ENCODE results near the gene LCN10. TPM values are rescaled to one million over a fixed set of nuclear protein-coding genes. Genes with fewer than 3 reads are reported as not detected.

LCN10 gene
- total RNA-seq, 4 donors from 2014 or later = 0.61 to 5.7 (median 1.7) TPM; not detected in 1

- 87 to 89% methylated on average over 21 of the region's 21 CpGs for WGBS, 2 donors
- intact Hi-C loops (cut with DNase I; ENCODE audit: low total_unique reads) = no loop called here
- no peak for TF ChIP-seq CTCF (IDR thresholded peaks at IDR 0.05)
- TF ChIP-seq POLR2A (IDR thresholded peaks at IDR 0.05) = no peak
- DNase-seq (ENCODE audit: low spot score in 2 of 2) = no peak
- no peak overlapping the region for H3K4me3 ChIP-seq (ENCODE audit: low read depth, poor library complexity, severe bottlenecking)
These were observed 6.8 kb downstream of the LCN10 start for GRCh38 chr9:136735812-136736480.

GRCh38 chr9:136734837-136735496, 7.8 kb downstream of the LCN10 start:
- no peak for DNase-seq (ENCODE audit: low spot score in 2 of 2)
- H3K4me3 ChIP-seq (ENCODE audit: low read depth, poor library complexity, severe bottlenecking) = no peak overlapping the region
- TF ChIP-seq CTCF (IDR thresholded peaks at IDR 0.05) = no peak
- TF ChIP-seq POLR2A (IDR thresholded peaks at IDR 0.05) = no peak
- intact Hi-C loops (cut with DNase I; ENCODE audit: low total_unique reads) = no loop called here
- 82 to 84% methylated on average over 11 to 12 of the region's 12 CpGs for WGBS, 2 donors

GRCh38 chr9:136733611-136734010, 9.1 kb downstream of the LCN10 start:
- intact Hi-C loops (cut with DNase I; ENCODE audit: low total_unique reads) = no loop called here
- 84 to 88% methylated on average over 12 of the region's 12 CpGs for WGBS, 2 donors
- H3K4me3 ChIP-seq (ENCODE audit: low read depth, poor library complexity, severe bottlenecking) = no peak overlapping the region
- no peak for DNase-seq (ENCODE audit: low spot score in 2 of 2)
- TF ChIP-seq CTCF (IDR thresholded peaks at IDR 0.05) = no peak

GRCh38 chr9:136732444-136733178, 10.1 kb downstream of the LCN10 start:
- WGBS, 2 donors = 69 to 72% methylated on average over 16 of the region's 16 CpGs
- H3K4me3 ChIP-seq (ENCODE audit: low read depth, poor library complexity, severe bottlenecking) = no peak overlapping the region
- DNase-seq (ENCODE audit: low spot score in 2 of 2) = no peak
- intact Hi-C loops (cut with DNase I; ENCODE audit: low total_unique reads) = no loop called here
- no peak for TF ChIP-seq POLR2A (IDR thresholded peaks at IDR 0.05)
- no peak for TF ChIP-seq CTCF (IDR thresholded peaks at IDR 0.05)

- H3K4me3 ChIP-seq (ENCODE audit: low read depth, poor library complexity, severe bottlenecking) = no peak overlapping the region
- TF ChIP-seq POLR2A (IDR thresholded peaks at IDR 0.05) (no peak), CTCF (IDR thresholded peaks at IDR 0.05) (no peak)
- 76 to 91% methylated on average over 5 to 8 of the region's 8 CpGs for WGBS, 2 donors
- intact Hi-C loops (cut with DNase I; ENCODE audit: low total_unique reads) = no loop called here
- DNase-seq (ENCODE audit: low spot score in 2 of 2) = no peak
These were observed 12.8 kb downstream of the LCN10 start for GRCh38 chr9:136729926-136730325.

Data from lower leg skin (tissue), 4 donors.